HG03135 (cell line): Measurements from ENCODE around the gene NUP188.
"Not testable (repeated sequence)": the region's sequence is repeated elsewhere in the genome, so short reads cannot be mapped to it uniquely, and the experiment has no call there.

Experiments
- ATAC-seq: cut with Tn5 transposase; IDR thresholded peaks from one replicate; pipeline ENCODE4 v1.9.1; 2021; ENCODE audit warnings: mild to moderate bottlenecking, moderate library complexity; ENCODE audit not compliant: unreplicated experiment

Gene NUP188

GRCh38 chr9:128944966-128945365 lies 2.5 kb upstream of the NUP188 start:
- ATAC-seq = not testable (repeated sequence)

DNA sequence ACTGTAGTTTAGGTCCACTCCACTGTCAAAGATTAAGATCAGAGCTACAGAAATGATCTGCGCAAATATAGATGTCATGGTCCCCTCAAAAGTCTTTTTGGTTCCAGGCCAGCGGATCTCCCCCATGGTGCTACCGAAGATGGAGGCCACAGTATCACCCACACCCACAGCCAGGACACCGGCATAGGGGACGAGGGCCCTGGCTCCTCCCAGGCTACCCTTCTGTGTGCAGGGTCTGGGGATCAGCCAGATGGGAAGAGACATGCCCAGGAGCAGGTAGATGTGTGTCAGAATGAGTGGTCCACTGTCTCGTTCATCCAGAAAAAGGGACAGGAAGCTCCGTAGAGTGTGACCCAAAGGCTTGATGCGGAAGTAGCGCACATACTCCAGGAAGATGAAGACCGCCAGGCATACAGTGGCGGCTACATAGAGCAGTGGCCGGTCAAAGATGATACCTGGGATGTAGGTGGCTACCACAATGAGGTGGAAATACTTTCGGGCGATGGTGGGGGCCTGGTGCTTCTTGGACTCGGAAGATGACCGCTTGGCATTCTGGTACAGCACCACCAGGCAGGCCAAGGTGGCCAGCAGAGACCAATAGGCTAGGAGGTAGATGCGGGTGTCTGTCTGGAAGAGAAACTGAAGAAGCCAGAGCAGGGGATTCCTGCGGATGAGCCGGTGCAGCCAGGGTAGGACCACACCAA lies 1.5 kb upstream of the NUP188 start:
- no peak for ATAC-seq

DNA sequence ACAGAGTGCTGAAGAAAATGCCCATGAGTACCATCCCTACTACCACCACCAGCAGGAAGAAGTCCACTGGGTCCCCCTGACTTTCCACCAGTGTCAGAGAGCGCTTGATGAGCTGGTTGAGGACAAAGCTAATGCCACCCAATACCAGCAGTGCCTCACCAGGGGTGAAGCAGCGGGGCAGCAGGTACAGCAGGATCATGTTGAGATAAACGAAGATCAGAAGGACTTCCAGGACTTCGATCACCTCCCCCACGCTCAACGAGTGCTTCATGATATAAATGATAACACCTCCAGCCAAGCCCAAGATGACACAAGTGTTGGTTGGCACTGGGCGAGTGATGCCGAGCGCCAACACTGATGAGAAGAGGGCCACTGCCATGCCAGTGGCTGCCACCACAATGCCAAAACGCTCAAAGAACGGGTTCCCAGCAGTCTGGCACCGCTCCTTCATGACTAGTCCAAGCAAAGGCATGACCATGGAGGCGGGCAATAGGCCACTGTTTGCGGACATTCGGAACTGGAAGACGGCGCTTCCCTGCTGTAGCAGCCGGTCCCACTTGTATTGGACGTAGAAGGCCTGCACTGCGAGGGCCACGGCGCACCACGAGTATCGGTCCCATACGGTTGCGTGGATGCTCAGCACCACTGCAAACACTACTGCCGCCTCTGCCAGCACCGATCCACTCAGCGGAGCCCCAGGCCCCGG lies 775 bp upstream of the NUP188 start:
- peak; percentile 26 for ATAC-seq

- ATAC-seq = no peak
These were observed 297 bp upstream of the NUP188 start for GRCh38 chr9:128947277-128947526.

DNA sequence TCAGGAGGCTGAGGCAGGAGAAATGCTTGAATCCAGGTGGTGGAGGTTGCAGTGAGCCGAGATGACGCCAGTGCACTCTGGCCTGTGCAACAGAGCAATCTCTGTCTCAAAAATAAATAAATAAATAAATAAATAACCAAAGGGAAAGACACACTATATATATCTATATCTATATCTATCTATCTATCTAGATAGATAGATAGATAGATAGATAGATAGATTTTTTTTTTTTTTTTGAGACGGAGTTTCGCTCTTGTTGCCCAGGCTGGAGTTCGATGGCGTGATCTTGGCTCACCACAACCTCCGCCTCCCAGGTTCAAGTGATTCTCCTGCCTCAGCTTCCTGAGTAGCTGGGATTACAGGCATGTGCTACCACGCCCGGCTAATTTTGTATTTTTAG lies 13.9 kb downstream of the NUP188 start:
- ATAC-seq = not testable (repeated sequence)

DNA sequence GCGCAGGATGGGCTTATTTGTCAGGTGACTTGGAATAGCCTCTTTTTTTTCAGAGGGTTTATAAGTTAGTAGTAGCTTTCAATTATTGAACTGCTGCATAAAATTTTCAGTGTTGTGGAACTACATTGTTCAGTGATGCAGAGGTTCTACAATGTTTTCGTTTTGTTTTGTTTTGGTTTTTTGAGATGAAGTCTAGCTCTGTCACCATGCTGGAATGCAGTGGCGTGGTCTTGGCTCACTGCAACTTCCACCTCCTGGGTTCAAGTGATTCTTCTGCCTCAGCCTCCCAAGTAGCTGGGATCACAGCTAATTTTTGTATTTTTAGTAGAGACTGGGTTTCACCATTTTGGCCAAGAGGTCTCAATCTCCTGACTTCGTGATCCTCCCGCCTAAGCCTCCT lies 22.0 kb downstream of the NUP188 start:
- ATAC-seq = no peak

GRCh38 chr9:128972956-128973355 lies 25.5 kb downstream of the NUP188 start:
- no peak for ATAC-seq

GRCh38 chr9:128979111-128979510 lies 31.6 kb downstream of the NUP188 start:
- no peak for ATAC-seq

DNA sequence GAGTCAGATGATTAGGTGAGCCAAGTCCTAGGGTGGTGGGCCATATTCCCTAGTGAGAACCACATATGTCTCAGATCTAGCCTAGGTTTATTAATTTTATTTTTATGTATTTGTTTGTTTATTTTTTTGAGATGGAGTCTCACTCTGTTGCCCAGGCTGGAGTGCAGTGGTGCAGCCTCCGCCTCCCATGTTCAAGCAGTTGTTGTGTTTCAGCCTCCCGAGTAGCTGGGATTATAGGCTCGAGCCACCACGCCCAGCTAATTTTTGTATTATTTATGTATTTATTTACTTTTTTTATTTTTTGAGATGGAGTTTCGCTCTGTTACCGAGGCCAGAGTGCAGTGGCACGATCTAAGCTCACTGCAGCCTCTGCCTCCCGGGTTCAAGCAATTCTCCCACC lies 36.0 kb downstream of the NUP188 start:
- ATAC-seq = no peak

DNA sequence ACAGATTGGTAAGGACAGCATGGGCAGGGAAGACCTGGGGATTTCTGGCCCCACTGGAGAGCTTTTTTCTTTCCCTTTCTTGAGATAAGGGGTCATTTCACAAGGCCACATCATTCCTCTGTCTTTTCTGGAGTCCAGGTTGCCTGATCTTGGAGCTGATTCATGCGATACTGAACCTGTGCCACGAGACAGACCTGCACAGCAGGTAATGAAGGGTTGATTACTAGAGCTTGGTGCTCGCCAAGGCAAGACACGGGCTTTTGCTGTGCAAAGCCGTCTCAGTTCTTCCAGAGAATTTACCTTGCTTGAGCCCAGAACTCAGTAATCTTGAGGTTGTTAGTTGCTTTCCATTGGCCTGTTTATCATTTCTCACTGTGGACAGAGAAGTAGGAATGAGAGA lies 39.2 kb downstream of the NUP188 start:
- ATAC-seq = no peak

DNA sequence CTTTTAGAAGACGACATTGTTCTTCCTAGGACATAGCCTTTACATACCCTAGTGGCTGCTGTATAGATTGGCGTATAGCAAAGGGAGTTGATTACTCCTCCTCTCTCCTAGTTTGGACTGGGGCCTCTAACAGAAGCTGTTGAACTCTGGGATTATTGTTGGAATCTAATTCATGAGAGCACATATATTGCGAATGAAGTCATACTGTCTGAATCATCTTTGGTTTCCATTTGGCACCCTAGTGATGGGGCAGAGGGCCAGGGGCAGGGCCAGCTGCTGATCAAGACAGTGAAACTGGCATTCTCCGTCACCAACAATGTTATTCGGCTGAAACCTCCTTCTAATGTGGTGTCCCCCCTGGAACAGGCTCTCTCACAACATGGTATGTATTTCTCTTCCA lies 40.3 kb downstream of the NUP188 start:
- no peak for ATAC-seq

- ATAC-seq = no peak
These were observed 45.5 kb downstream of the NUP188 start for GRCh38 chr9:128992995-128993394.

DNA sequence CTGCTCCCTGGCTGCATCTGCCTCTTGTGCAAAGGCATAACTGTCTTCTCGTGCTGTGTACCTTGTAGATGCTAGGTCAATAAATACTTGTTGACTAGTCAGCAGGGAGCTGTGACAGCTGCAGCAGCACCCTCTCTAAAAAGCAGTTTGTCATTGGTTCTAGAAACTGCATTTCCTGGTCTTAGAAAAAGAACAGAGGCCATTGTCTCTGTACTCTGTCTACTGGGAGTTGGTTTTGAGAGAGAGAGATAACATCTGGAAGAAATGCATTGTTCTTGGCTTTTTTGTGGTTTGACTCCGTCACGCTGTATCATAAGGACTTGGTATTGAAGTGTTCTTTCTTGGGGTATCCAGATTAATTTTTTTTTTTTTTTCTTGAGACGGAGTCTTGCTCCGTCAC lies 48.3 kb downstream of the NUP188 start:
- ATAC-seq = no peak

DNA sequence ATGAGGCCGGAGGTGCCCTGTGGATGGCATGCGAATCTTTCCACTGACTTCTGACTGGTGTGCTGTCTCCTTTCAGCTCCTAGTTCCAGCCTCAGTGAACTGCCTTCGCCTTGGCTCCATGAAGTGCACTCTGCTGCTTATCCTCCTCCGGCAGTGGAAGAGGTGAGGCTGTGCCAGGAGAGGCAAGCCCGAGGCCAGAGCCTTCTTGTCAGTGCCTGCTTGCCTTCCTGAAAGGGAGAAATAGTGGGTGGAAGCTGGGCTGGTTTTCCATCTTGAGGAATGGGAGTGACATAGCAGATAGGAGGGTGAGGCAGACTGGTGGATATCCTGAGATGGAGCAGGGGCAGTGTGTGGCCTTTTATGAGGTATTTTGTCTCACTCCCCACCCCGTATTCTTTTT lies 51.0 kb downstream of the NUP188 start:
- ATAC-seq = no peak

- ATAC-seq = no peak
These were observed 52.2 kb downstream of the NUP188 start for GRCh38 chr9:128999581-129000206.

- no peak for ATAC-seq
These were observed 54.2 kb downstream of the NUP188 start for GRCh38 chr9:129001504-129002325.

- no peak for ATAC-seq
These were observed 55.5 kb downstream of the NUP188 start for GRCh38 chr9:129002992-129003391.

GRCh38 chr9:129004173-129004572 lies 56.7 kb downstream of the NUP188 start:
- not testable (repeated sequence) for ATAC-seq

- ATAC-seq = no peak
These were observed 58.0 kb downstream of the NUP188 start for GRCh38 chr9:129005336-129005997.

DNA sequence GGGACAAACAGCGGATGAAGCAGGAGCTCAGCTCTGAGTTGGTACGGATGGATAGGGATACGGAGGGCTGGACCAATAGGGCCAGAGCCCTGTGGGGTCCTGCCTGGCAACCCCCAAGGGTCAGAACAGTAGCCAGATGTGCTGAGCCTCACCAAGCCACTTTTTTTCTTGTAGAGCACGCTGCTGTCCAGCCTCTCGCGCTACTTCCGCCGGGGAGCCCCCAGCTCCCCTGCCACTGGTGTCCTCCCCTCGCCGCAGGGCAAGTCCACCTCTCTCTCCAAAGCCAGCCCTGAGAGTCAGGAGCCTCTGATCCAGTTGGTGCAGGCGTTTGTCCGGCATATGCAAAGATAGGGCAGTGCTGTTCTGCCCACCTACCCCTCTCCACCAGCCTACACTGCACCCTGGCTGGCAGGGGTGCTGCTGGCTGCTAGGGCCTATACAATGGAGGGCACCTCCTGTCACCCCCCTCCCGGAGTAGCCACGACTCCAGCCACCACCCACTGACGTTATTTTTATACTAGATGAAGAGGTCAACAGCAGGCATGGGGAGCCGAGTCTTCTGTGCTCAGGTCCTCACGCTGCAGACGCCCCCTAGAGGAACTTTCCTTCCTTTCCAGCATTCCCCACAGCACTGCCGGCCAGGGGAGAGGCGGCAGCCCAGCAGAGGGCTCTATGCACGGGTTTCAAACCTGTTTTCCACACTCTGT lies 59.0 kb downstream of the NUP188 start:
- no peak for ATAC-seq
